Measurements from ENCODE around the gene LRRTM3.

LRRTM3 gene

GRCh38 chr10:67036808-67037207, 111.0 kb downstream of the LRRTM3 start:
- no peak for DNase-seq

DNA sequence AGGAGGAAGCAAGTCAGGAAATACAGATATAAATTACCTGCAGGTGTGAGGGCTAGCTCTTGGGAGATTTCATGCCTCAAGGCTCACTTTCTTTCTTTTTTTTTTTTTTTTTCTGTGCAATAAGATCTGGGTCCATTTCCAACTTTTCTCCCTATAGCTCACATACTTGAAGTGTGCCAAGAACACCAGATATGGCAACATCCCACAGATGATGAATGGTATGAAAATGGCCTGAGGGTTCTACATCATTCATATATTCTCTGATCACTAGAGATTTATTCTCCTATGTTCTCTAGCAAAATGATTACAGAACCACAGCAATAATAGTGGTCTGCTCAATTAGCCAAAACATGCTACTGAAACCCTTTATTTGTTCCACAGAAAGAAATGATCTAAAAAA, 117.2 kb downstream of the LRRTM3 start:
- DNase-seq: no peak

DNA sequence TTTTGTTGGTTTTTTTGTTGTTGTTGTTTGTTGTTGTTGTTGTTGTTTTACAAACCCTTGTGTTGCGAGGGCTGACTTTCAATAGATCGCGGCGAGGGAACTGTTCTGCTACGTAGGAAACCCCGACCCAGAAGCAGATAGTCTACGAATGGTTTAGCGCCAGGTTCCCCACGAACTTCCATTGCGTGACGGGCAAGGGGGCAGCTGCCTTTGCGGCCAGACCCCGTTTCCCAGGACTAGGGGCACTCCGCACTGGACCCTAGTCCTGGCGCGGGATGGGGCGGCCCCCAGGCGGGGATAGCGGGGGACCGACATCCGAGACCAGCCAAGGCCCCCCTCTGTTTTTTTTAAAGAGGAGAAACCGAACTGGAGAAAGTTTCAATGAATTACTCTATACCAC, 119.6 kb downstream of the LRRTM3 start:
- no peak for DNase-seq

GRCh38 chr10:67046507-67046906, 120.7 kb downstream of the LRRTM3 start:
- no peak for DNase-seq

- no peak for DNase-seq
Measured at GRCh38 chr10:67049988-67050387, 124.2 kb downstream of the LRRTM3 start.

GRCh38 chr10:67050415-67050814, 124.6 kb downstream of the LRRTM3 start:
- DNase-seq: no peak

DNA sequence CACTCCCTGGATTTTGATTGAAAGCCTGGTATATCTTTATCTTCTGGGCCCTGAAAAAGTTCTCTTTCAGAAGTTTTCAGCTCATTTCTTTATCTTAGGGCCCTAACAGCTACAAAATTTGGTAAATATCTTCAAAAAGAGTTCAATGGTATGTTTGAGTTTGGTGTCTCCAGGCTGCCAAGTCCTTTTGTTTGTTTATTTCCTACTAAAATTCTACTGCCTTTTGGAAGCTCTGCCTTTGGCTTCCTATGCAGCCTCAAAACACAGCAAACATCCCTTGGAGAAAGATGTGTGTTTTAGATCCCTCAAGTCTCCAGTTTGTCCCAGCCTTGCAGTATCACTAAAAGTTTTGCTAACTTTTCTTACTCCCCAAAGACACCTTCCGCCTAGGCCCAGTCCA, 146.8 kb downstream of the LRRTM3 start:
- no peak for DNase-seq

GRCh38 chr10:67075491-67075971, 149.7 kb downstream of the LRRTM3 start:
- DNase-seq: no peak

DNA sequence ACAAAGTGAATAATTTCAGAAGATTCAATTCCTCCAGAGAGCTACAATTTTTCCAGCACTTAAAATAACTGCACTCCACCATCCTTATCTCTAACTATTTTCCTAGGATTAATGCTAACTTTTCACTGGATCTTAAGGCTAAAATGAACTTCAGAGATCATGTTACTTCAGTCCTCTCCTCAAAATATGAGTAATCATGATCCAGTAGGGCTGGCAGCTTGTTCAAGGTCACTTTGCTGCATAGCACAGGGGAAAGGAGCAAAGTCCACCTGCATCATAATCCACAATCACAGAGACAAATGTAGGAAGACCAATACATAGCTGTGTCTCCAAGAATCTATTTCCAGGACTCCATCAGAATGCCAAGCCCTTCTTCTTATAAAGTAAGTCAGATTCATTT, 150.3 kb downstream of the LRRTM3 start:
- DNase-seq: no peak

- no peak for DNase-seq
Measured at GRCh38 chr10:67077376-67077775, 151.5 kb downstream of the LRRTM3 start.

GRCh38 chr10:67079126-67079525, 153.3 kb downstream of the LRRTM3 start:
- DNase-seq: no peak

GRCh38 chr10:67086327-67087134, 160.7 kb downstream of the LRRTM3 start:
- DNase-seq: no peak

GRCh38 chr10:67087135-67087425, 161.2 kb downstream of the LRRTM3 start:
- DNase-seq: no peak

- no peak for DNase-seq
Measured at GRCh38 chr10:67088036-67088435, 162.2 kb downstream of the LRRTM3 start.

- DNase-seq: no peak
Measured at GRCh38 chr10:67095531-67095930, 169.7 kb downstream of the LRRTM3 start.

- DNase-seq: no peak
Measured at GRCh38 chr10:67098461-67098860, 172.6 kb downstream of the LRRTM3 start.

GRCh38 chr10:67100951-67101350, 175.1 kb downstream of the LRRTM3 start:
- no peak for DNase-seq

- DNase-seq: no peak
Measured at GRCh38 chr10:67107670-67108069, 181.8 kb downstream of the LRRTM3 start.

DNA sequence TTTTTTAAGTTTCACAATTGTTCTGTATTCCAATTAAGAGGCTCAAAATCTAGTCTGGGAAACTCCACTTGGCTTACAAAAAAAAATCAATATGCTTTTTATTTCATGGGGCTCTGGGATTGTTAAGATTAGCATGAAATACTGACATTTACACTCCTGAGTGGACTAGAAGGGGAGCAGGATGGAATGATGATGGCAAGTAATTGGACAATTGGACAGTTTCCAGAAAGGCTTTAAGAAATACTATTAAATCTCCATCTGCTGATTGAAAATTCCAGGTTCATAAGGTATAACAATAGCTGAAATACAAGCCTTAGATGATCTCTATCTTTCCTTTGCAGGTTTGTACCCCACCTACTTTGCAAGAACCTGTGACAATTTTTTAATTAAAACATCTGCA, 184.4 kb downstream of the LRRTM3 start:
- DNase-seq: no peak

GRCh38 chr10:67112765-67113164, 186.9 kb downstream of the LRRTM3 start:
- DNase-seq: no peak

- no peak for DNase-seq
Measured at GRCh38 chr10:67114945-67115344, 189.1 kb downstream of the LRRTM3 start.

GRCh38 chr10:67115972-67116371, 190.1 kb downstream of the LRRTM3 start:
- DNase-seq: no peak

DNA sequence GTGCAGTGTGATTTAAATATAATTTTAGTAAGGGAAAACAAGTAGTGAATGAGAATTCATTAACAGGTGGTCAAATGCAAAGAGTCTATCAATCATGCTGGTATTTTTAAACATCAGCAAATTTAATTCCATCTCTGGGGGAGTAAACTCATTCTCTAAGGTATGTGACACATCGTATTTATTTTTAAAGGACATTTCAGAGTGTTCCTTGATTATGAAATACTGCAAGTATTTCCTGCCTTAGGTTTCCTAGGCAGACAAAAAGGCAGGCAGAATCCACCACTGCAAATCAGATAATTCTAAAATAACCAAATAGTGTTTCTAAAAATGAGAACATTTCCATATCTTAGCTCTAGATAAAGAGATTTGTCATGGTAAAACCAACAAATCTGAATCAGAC, 193.8 kb downstream of the LRRTM3 start:
- no peak for DNase-seq

GRCh38 chr10:67127441-67127840, 201.6 kb downstream of the LRRTM3 start:
- no peak for DNase-seq

GRCh38 chr10:67140641-67141040, 214.8 kb downstream of the LRRTM3 start:
- no peak for DNase-seq

Measured in NCI-H1436 (cell line).